ENCODE results near the gene RAD1. TPM values are rescaled to one million over a fixed set of nuclear protein-coding genes. Genes with fewer than 3 reads are reported as not detected.

Gene RAD1
- total RNA-seq, 1 donor, result 68.7 TPM

- no peak for DNase-seq (ENCODE audit: low read depth)
- peak overlapping the region; percentile 98 for H3K4me3 ChIP-seq (ENCODE audit: low read depth, low read length)
- no peak for TF ChIP-seq CTCF (IDR thresholded peaks at IDR 0.05; ENCODE audit: insufficient read depth, low read depth, low read length)
These were observed 2.7 kb upstream of the RAD1 start for GRCh38 chr5:34918025-34918424.

- H3K4me3 ChIP-seq (ENCODE audit: low read depth, low read length), result peak overlapping the region; percentile 98
- no peak for DNase-seq (ENCODE audit: low read depth)
- no peak for TF ChIP-seq CTCF (IDR thresholded peaks at IDR 0.05; ENCODE audit: insufficient read depth, low read depth, low read length)
These were observed 1.2 kb upstream of the RAD1 start for GRCh38 chr5:34916518-34916917.

GRCh38 chr5:34915856-34916192, 520 bp upstream of the RAD1 start:
- peak overlapping the region; percentile 98 for H3K4me3 ChIP-seq (ENCODE audit: low read depth, low read length)
- no peak for TF ChIP-seq CTCF (IDR thresholded peaks at IDR 0.05; ENCODE audit: insufficient read depth, low read depth, low read length)
- no peak for DNase-seq (ENCODE audit: low read depth)

- TF ChIP-seq CTCF (IDR thresholded peaks at IDR 0.05; ENCODE audit: insufficient read depth, low read depth, low read length), result no peak
- DNase-seq (ENCODE audit: low read depth), result peak; percentile 64
These were observed 599 bp downstream of the RAD1 start for GRCh38 chr5:34914671-34915138.

GRCh38 chr5:34913072-34913471, 2.2 kb downstream of the RAD1 start:
- no peak for TF ChIP-seq CTCF (IDR thresholded peaks at IDR 0.05; ENCODE audit: insufficient read depth, low read depth, low read length)
- peak overlapping the region; percentile 98 for H3K4me3 ChIP-seq (ENCODE audit: low read depth, low read length)

More at GRCh38 chr5:34914671-34915138, 599 bp downstream of the RAD1 start:
- peak overlapping the region; percentile 98 for H3K4me3 ChIP-seq (ENCODE audit: low read depth, low read length)

GRCh38 chr5:34905564-34905963, 9.7 kb downstream of the RAD1 start:
- no peak for DNase-seq (ENCODE audit: low read depth)
- TF ChIP-seq CTCF (IDR thresholded peaks at IDR 0.05; ENCODE audit: insufficient read depth, low read depth, low read length), result peak; percentile 34
- no peak overlapping the region for H3K4me3 ChIP-seq (ENCODE audit: low read depth, low read length)

More at GRCh38 chr5:34913072-34913471, 2.2 kb downstream of the RAD1 start:
- peak; percentile 91 for DNase-seq (ENCODE audit: low read depth)

- no peak for DNase-seq (ENCODE audit: low read depth)
- H3K4me3 ChIP-seq (ENCODE audit: low read depth, low read length), result no peak overlapping the region
- no peak for TF ChIP-seq CTCF (IDR thresholded peaks at IDR 0.05; ENCODE audit: insufficient read depth, low read depth, low read length)
These were observed 12.0 kb downstream of the RAD1 start for GRCh38 chr5:34903260-34903659.

Data from fibroblast of villous mesenchyme (primary cell).